Measurements from ENCODE around the gene DLG1.

DNA sequence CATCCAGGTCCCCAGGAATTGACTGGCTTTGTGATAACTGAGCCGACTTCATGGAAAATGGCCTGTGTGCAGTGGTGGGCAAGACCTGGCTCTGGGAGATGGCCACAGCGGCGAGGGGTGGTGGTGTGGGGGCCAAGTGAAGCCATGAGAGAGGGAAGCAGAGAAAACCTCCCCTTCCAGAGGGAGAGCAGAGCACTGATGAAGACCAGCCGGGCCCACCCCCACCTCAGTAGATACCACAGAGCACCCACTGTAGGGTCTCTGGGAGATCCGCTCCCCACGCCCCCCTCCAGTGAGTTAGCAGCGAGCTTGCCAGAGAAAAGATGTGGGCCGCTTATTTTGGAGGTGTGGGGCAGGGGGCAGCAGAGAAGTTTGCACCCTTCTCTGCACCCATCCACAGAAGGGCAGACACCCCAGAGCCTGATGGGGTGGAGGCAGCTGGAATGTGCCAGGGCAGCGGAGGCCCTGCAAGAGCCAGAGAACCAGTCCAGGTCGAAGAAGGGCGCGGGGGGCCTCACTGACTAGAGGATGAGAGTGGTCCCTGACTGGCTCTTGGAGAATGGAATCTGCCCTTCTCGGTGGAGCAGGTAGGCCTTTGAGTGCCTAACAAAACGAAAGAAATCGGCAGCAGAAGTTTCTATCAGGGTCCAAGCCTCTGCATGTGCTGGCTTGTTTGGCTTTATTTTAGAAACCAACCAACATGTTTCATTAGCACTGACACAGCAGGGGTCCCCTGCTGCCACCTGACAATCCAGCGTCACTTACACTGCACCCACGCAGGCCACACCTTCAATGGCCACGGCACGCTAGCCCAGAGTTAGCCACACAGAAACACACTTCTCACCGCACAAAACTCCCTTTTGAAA is 297.1 kb downstream of the DLG1 start:
- TF ChIP-seq POLR2A (IDR thresholded peaks at IDR 0.05; ENCODE audit: low read length): no peak
- no peak for TF ChIP-seq GATA1 (IDR thresholded peaks at IDR 0.05; ENCODE audit: low read depth, low read length)
